Brain microvascular endothelial cell (primary cell): ENCODE results near the gene MED12L.

Source experiments
- DNase-seq: peaks from one replicate; pipeline ENCODE4 v3.0.0-alpha.2; 2020
- H3K27ac ChIP-seq: fragments of 250-450 bp; sonication (Bioruptor Pico); 2 replicates; pipeline ENCODE4 v1.5.1; 2020; ENCODE audit warnings: mild to moderate bottlenecking, moderate library complexity
- H3K27me3 ChIP-seq: fragments of 250-450 bp; sonication (Bioruptor Pico); replicated peaks from 2 replicates; pipeline ENCODE4 v1.5.1; 2020; ENCODE audit warnings: mild to moderate bottlenecking
- H3K36me3 ChIP-seq: fragments of 250-450 bp; sonication (Bioruptor Pico); replicated peaks from 2 replicates; pipeline ENCODE4 v1.5.1; 2020; ENCODE audit warnings: mild to moderate bottlenecking
- H3K4me3 ChIP-seq: 2 replicates; pipeline ENCODE4 v1.5.1; 2011; ENCODE audit warnings: low read depth, mild to moderate bottlenecking, control low read depth, low read length, moderate library complexity
- CTCF ChIP-seq: IDR thresholded peaks from 2 replicates; pipeline ENCODE4 v1.5.1; 2011; ENCODE audit warnings: low read depth, mild to moderate bottlenecking, moderate library complexity, low read length, control low read depth, inconsistent platforms; ENCODE audit errors: missing control alignments
- in situ Hi-C: cut with HindIII; loops from 2 replicates; pipeline ENCODE4 v1.10.0; 2017; ENCODE audit warnings: low sequenced_read_pairs, low pct_ligation_motif_present

The MED12L gene

GRCh38 chr3:151107177-151107576, 21.7 kb downstream of the MED12L start:
- H3K4me3 ChIP-seq: no peak overlapping the region
- no peak overlapping the region for H3K27ac ChIP-seq
- no peak for DNase-seq
- no peak for TF ChIP-seq CTCF
- peaks cover 2% of the 10 kb centered on the region for H3K27me3 ChIP-seq
- no peaks in the 10 kb centered on the region for H3K36me3 ChIP-seq
- in situ Hi-C loops: no loop called here

GRCh38 chr3:151107701-151108100, 22.2 kb downstream of the MED12L start:
- Histone ChIP-seq H3K27me3 (peaks cover 2% of the 10 kb centered on the region), H3K36me3 (no peaks in the 10 kb centered on the region), H3K27ac (no peak overlapping the region), H3K4me3 (no peak overlapping the region)
- DNase-seq: no peak
- no peak for TF ChIP-seq CTCF
- in situ Hi-C loops: no loop called here

DNA sequence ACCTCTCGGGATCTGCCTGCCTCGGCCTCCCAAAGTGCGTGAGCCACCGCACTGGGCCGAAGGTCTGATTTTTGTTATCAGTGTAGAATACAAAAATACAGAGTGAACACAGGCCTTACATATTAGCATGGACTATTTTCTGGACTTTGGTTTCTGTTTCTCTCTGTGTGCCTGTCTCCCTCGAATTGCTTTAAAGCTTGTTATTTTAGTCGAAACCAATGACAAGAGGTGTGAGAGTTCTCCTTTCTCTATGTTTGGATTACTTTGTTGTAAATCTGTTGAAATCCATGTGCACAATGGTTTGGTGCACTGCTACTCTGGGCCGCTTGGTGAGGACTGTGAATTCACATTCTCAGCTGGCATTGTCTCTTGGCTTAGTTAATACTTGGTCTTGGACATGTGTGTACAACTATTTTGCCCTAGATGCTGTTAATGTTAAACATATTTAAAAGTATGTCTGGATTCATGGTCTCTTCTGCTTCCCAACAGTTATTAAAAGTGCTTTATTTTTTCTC, 23.9 kb downstream of the MED12L start:
- no peaks in the 10 kb centered on the region for H3K27me3 ChIP-seq
- H3K27ac ChIP-seq: no peak overlapping the region
- H3K36me3 ChIP-seq: no peaks in the 10 kb centered on the region
- DNase-seq: no peak
- in situ Hi-C loops: no loop called here
- TF ChIP-seq CTCF: no peak
- no peak overlapping the region for H3K4me3 ChIP-seq

GRCh38 chr3:151112731-151113130, 27.3 kb downstream of the MED12L start:
- in situ Hi-C loops: no loop called here
- H3K4me3 ChIP-seq: no peak overlapping the region
- no peak overlapping the region for H3K27ac ChIP-seq
- no peaks in the 10 kb centered on the region for H3K27me3 ChIP-seq
- H3K36me3 ChIP-seq: no peaks in the 10 kb centered on the region
- DNase-seq: no peak
- no peak for TF ChIP-seq CTCF

- TF ChIP-seq CTCF: no peak
- no peak overlapping the region for H3K27ac ChIP-seq
- in situ Hi-C loops: no loop called here
- no peak for DNase-seq
- H3K27me3 ChIP-seq: no peaks in the 10 kb centered on the region
- no peaks in the 10 kb centered on the region for H3K36me3 ChIP-seq
- no peak overlapping the region for H3K4me3 ChIP-seq
Measured at GRCh38 chr3:151113343-151113742, 27.9 kb downstream of the MED12L start.

DNA sequence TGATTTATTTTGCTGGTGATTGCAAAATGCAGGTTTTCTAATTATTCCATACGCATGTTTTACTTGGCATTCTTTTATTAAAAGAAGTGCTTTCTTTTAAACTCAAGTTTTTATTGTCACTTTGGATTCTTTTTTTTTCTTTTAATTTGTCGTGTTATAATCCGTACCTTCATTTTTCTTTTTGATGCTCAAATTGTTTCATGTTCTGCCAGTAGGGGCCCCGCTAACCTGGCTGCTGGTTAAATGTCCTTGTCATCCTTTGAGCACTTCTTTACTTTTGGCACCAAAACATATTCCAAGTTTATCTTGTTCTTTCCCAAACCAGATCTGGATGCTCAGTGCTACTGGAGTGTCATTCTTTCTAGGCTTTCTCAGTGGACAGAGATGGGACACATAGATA, 31.6 kb downstream of the MED12L start:
- Histone ChIP-seq H3K27ac (no peak overlapping the region), H3K36me3 (no peaks in the 10 kb centered on the region), H3K4me3 (no peak overlapping the region), H3K27me3 (no peaks in the 10 kb centered on the region)
- DNase-seq: no peak
- TF ChIP-seq CTCF: no peak
- in situ Hi-C loops: no loop called here
